GM18511 (cell line): Measurements from ENCODE around the gene PTPRT.

Source experiments
- ATAC-seq: cut with Tn5 transposase; IDR thresholded peaks from one replicate; pipeline ENCODE4 v1.9.1; 2021; ENCODE audit warnings: mild to moderate bottlenecking, moderate library complexity; ENCODE audit not compliant: unreplicated experiment

The PTPRT gene

GRCh38 chr20:43124241-43124640 lies 65.5 kb downstream of the PTPRT start:
- ATAC-seq, result no peak

GRCh38 chr20:43123180-43123579 lies 66.5 kb downstream of the PTPRT start:
- ATAC-seq, result no peak

- no peak for ATAC-seq
These were observed 70.0 kb downstream of the PTPRT start for GRCh38 chr20:43119720-43120119.

- no peak for ATAC-seq
These were observed 87.3 kb downstream of the PTPRT start for GRCh38 chr20:43102394-43102793.

DNA sequence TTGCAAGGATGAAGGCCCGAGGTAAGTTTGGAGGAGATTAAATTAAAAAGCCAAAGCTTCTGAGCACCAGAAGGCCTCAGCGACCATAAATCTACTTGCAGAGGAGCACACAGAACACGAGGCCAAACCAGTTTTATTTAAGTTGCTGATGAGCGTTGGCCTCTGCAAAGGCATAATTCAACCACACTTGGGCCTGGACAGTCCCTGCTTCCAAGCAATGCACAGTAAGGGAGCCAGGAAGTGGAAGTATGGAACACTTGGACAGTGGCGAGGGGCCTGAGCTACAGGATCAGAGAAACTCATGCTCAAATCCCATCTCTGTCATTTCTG lies 92.8 kb downstream of the PTPRT start:
- ATAC-seq, result no peak

- ATAC-seq, result no peak
These were observed 93.4 kb downstream of the PTPRT start for GRCh38 chr20:43096126-43096930.

- ATAC-seq, result no peak
These were observed 94.7 kb downstream of the PTPRT start for GRCh38 chr20:43095034-43095433.

- ATAC-seq, result no peak
These were observed 97.2 kb downstream of the PTPRT start for GRCh38 chr20:43092386-43093088.

GRCh38 chr20:43068482-43068881 lies 121.2 kb downstream of the PTPRT start:
- no peak for ATAC-seq

DNA sequence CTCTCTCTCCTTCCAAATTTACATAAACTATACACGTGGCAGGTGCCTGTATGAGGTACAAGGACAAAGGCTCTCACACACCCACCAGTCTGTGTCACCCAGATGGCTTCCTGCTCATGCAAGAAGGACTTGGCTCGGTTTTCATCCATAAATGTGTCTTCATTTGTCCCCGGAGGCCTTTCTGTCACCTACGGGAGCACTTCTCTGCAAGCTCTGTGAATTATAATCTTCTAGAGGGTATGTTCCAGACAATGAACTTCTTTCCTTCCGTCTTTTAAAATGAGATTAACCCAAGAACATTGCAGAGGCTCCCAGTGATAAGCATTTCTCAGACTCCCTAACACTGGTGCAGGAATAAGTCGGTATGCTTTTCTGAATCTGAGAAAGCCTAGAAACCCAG lies 123.6 kb downstream of the PTPRT start:
- ATAC-seq, result no peak

DNA sequence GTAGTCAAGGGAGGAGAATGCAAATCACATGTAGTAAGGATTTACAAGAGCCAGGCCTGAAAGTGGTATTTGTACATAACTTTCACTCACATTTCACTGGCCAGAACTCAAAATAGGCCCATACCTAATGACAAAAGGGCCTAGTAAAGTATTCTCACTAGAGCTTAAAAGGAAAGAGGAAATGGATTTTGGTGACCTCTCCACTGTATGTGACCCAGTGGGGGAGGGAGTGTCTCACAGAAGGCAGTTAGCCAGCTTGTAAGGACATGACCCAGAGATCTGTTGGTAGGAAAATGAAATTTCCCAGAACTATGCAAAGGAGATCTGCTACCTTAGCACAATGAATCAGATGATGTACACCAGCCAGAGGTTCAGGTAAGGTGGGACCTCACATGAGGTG lies 124.4 kb downstream of the PTPRT start:
- ATAC-seq, result no peak

DNA sequence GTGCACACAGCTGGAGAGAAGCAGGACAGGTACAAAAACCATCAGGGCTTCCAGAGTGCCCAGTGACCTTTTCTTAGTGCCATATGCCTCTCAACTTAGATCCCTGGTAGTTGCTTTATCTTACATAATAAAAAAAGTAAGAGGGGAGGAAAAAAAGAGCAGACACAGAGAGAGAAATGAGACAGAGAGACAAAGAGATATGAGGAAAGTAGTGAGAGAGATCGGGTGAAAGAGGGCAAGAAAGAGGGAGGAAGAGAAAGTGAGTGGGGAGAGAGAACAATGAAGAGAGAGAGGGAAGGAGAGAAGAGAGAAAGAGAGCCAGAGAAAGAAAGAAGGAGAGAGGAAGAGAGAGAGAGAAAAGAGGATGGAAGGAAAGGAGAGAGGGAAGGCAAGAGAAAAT lies 131.6 kb downstream of the PTPRT start:
- no peak for ATAC-seq

- no peak for ATAC-seq
These were observed 132.4 kb downstream of the PTPRT start for GRCh38 chr20:43057317-43057716.

GRCh38 chr20:43055181-43055884 lies 134.4 kb downstream of the PTPRT start:
- ATAC-seq, result no peak

DNA sequence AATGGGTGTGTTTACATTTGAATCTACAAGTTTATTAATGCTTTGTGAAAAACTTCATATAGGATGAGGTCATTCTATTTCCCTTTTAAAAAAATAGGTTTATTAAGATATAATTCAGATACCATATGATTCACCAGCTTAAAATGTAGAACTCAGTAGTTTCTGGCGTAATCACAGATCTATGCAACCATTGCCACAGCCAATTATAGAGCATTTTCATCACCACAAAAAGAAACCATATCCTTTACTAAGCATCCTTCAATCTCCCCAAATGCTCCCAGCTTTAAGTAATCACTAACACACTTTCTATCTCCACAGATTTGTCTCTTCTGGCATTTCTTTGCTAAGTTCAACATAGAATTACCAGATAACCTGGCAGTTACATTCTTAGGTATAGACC lies 137.2 kb downstream of the PTPRT start:
- ATAC-seq, result no peak

- no peak for ATAC-seq
These were observed 142.7 kb downstream of the PTPRT start for GRCh38 chr20:43046966-43047365.

- ATAC-seq, result no peak
These were observed 145.8 kb downstream of the PTPRT start for GRCh38 chr20:43043887-43044286.

GRCh38 chr20:43040427-43040826 lies 149.3 kb downstream of the PTPRT start:
- ATAC-seq, result no peak

DNA sequence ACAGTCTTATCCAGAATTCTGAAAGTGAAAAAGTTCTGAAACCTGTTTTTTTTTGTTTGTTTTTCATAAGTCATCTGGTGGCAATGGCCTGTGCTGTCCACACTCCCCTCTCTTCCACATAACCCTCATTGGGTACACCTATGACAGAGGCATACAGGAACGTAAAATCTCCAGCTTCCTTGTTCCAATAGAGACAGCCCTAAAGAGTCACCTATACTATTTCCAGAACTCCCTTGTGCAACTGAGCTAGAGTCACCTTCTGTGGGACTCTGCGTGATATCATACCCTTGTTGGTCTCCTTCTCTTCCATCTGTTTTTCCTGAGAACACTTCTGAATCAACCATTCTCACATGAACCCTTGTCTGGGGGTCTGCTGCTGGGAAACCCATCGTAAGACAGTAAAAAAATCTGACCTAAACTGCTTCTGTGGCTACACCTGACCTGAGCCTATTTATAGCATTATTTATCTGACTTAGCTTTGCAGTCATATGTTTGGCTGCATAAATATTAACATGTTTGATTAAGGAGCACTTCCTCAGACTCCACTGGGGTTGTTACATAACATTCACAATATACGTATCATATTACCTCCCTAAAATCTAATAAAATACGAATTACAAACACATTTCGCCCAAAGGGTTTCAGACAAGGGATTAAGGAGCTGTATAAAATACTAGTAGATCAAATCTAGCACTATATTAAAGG lies 151.9 kb downstream of the PTPRT start:
- ATAC-seq, result no peak

DNA sequence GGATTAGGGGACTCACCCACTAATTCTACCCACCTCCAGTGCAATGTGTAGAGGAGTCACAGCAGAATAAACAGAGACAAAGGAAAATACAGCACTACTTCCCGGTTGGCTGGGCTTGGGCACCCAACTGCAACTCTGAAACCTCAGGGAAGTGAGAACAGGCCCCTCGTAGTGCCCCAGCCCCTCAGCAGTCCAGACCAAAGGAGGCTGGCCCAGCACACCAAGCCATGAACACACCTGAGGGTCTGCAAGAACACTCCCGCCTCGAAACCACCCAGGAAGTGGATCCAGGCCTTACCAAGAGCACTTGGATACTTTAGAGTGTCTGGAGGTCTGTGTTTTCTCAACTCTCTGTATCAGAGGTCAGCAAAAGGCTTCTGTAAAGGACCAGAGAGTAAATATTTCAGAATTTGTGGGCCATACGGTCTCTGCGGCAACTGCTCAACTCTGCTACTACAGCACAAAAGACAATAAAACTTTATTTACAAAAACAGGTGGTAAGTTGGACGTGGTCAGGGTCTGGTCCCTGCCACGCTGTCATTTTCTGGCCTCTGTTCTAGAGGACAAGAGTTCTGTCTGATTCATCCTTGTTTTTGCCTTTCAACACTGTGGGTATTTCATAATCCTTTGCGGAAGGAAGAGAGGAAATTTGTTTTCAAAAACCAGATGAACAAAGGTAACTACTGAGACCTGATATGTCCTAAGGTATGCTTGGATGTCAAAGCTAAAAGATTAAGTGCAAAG lies 154.6 kb downstream of the PTPRT start:
- no peak for ATAC-seq

DNA sequence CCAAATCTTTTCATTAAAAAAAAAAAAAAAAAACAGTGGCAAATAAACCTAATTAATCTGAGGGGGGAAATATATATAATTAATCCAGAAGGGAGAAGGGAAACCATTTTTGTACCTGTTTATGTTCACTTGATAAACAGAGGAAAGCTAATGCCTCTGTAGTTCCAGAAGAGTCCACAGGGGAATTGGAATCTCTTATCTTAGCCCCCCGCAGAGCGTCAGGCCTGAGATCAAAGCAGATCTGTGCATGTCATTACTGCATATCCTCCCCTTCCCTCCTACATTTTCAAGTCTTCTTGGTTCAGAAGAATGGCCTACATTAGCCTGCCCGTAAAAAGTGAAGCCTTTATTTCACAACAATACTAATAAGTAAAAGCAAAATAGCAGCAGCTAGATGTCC lies 157.2 kb downstream of the PTPRT start:
- no peak for ATAC-seq
